HG03060 (cell line): ENCODE data around the gene AIP.
"Not testable (repeated sequence)": the region's sequence is repeated elsewhere in the genome, so short reads cannot be mapped to it uniquely, and the experiment has no call there.

Experiments
- ATAC-seq: cut with Tn5 transposase; IDR thresholded peaks from one replicate; pipeline ENCODE4 v1.9.1; 2021; ENCODE audit warnings: low read depth, moderate number of reproducible peaks; ENCODE audit not compliant: unreplicated experiment

The AIP gene

GRCh38 chr11:67504005-67504949, 21.5 kb downstream of the AIP start:
- ATAC-seq, result no peak

GRCh38 chr11:67504950-67505581, 22.2 kb downstream of the AIP start, which contains the start of gene PITPNM1:
TSS of gene PITPNM1 (minus strand) at chr11:67505363. CDS start at chr11:67504180, 1,183 bp downstream.
- no peak for ATAC-seq

GRCh38 chr11:67505605-67506396, 23.0 kb downstream of the AIP start:
- peak; percentile 18 for ATAC-seq

GRCh38 chr11:67506426-67507051, 23.7 kb downstream of the AIP start:
- ATAC-seq, result no peak

- ATAC-seq, result no peak
Observed at GRCh38 chr11:67507242-67507863, 24.5 kb downstream of the AIP start.

- peak; percentile 53 for ATAC-seq
Observed at GRCh38 chr11:67507864-67508485, 25.1 kb downstream of the AIP start, which contains the start of gene CDK2AP2. TSS of gene CDK2AP2 (minus strand) at chr11:67508162. CDS start at chr11:67508082, 80 bp downstream.

GRCh38 chr11:67508486-67509121, 25.8 kb downstream of the AIP start:
- ATAC-seq, result peak; percentile 26

- no peak for ATAC-seq
Observed at GRCh38 chr11:67510023-67510345, 27.2 kb downstream of the AIP start.

- ATAC-seq, result not testable (repeated sequence)
Observed at GRCh38 chr11:67511558-67511957, 28.7 kb downstream of the AIP start.

GRCh38 chr11:67514116-67514515, 31.3 kb downstream of the AIP start:
- no peak for ATAC-seq

- no peak for ATAC-seq
Observed at GRCh38 chr11:67516806-67517205, 34.0 kb downstream of the AIP start.

GRCh38 chr11:67517784-67518552, 35.1 kb downstream of the AIP start:
- ATAC-seq, result no peak

- no peak for ATAC-seq
Observed at GRCh38 chr11:67519726-67520125, 36.9 kb downstream of the AIP start.

- ATAC-seq, result no peak
Observed at GRCh38 chr11:67520856-67521824, 38.3 kb downstream of the AIP start.

- no peak for ATAC-seq
Observed at GRCh38 chr11:67521924-67522323, 39.1 kb downstream of the AIP start.

GRCh38 chr11:67522338-67522737, 39.5 kb downstream of the AIP start:
- ATAC-seq, result no peak

- no peak for ATAC-seq
Observed at GRCh38 chr11:67522844-67523555, 40.2 kb downstream of the AIP start, which contains the start of gene CABP2. TSS of gene CABP2 (minus strand) at chr11:67523446. CDS start at chr11:67523326, 120 bp downstream.
